HG03378 (cell line): ENCODE data around the gene TRIM33.

Experiments used
- ATAC-seq: cut with Tn5 transposase; IDR thresholded peaks from one replicate; pipeline ENCODE4 v1.9.1; 2021; ENCODE audit warnings: mild to moderate bottlenecking, moderate library complexity; ENCODE audit not compliant: unreplicated experiment

The TRIM33 gene

DNA sequence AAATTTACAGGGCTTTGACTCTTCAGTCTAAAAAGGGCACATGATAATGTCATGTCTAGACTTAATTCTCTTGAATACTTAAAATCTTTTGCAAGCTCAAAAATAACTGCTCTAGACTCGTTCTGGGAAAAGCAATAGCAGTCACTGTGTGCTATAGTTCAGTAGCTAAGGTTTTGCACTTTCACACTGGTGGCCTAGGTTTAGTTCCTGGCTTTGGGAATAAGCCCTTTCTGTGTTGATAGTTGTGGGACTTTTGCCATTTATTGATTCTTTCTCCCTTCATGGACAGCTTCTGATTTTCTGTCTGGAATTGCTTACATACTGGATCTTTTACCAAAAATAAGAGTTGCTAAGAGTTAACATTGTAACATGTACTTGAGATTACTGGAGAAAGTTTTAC is 151.2 kb downstream of the TRIM33 start:
- no peak for ATAC-seq

GRCh38 chr1:114355240-114355639 is 155.8 kb downstream of the TRIM33 start:
- no peak for ATAC-seq

GRCh38 chr1:114353262-114353661 is 157.7 kb downstream of the TRIM33 start:
- no peak for ATAC-seq

- ATAC-seq, result no peak
These were observed 158.2 kb downstream of the TRIM33 start for GRCh38 chr1:114352797-114353196.

- no peak for ATAC-seq
These were observed 160.1 kb downstream of the TRIM33 start for GRCh38 chr1:114350731-114351445.

DNA sequence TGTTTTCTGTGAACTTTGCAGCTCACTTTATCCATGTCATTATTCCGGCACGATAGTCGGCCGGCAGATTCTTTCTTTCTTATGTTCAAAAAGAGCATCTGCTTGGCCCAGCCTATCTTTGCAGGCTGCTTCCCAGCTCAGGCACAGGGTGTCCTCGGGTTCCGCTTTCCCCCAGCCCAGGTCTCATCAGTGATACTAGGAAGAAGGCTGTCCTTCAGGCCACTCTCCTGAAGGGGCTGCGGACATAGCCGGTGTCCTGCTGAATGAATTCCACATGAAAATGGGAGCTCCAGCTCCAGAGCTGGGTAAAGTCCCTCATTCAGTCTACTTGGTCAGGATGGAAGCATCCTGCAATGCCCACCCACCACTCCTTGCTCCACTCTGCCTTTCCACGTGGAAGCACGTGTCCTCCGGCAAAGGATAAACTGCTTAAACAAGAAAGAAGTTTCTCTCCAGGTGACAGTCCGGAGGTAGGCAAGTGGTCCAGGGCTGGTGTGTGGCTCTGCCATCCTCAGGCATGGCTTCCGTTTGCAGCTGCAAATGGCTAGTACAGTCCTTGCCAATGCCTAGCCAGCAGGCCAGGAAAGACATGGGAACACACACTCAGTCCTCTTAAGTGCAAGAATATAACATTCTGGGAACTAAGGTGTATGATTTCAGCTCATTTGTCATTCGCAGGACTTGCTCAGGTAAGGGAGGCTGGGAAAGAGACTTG is 161.0 kb downstream of the TRIM33 start:
- no peak for ATAC-seq

- ATAC-seq, result no peak
These were observed 163.4 kb downstream of the TRIM33 start for GRCh38 chr1:114347431-114348209.

DNA sequence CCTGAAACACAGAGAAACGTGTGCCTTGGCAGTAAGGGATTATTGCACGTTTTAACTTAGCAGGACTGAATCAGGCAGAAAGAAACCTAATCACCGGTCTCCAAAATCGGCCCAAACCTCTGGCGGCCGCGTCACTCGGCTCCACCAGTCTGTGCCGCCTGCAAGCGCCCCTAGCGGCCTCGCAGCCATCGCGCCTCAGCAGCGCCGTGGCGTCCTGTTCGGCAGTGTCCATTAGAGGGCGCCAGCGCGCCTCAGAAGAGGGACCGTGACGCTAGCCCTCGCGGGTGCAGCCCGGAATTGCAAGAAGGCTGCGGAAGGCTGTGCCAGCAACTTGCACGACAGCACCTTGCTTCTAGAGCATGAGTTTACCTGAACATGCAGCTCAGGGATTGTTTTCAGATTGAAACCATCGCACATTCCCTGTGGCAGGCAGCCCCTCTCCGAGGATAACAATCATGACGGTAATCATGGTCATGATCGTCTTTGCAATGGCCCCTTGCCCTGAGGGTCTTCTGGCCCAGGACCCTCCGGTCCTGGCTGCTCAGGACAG is 164.4 kb downstream of the TRIM33 start:
- ATAC-seq, result peak; percentile 94

DNA sequence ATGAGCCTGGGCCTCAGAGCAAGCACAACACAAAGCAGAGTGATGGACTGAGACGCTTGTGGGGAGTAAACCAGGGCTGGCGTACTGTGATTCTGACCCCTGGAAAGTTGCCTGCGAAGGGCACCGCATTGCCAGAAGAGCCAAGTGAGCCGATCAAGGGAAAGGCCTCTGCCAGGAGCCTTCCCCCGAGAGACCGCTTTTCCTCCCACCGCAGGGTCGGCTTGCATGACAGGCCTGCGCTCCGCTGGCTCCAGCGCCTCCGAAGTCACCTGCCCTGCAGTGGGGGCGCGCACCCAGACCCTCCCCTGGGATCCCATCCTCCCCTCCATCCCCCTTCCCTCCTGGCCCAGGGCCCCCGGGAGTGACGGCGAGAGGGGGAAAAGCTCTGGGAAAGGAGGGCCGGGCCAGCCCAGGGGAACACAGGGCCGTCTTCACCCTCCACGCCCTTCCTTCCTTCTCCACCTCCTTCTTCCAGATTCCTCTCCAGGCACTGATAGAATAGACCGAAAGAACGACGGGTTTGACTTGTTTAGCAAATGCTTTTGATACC is 165.0 kb downstream of the TRIM33 start:
- peak; percentile 26 for ATAC-seq

DNA sequence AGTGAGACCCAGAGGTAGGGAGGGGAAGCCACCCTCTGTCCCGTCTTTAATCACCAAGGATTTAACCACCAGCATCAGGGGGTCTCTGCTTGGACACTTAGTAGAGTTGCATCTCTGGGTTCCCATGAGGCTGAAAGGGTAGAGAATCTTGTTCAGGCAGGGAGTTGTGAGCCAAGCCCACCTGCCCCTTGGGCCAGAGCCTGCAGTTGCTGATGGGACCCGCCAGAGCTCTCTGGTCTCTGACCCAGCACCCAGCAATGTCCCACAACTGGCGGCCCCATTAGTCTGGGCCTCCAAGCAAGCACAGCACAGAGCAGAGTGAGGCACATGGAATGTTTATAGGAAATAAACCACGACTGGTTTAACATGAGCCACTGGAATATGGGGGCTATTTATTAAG is 166.3 kb downstream of the TRIM33 start:
- ATAC-seq, result no peak
